Measurements from ENCODE around the gene SETD6. TPM values are rescaled to one million over a fixed set of nuclear protein-coding genes. Genes with fewer than 3 reads are reported as not detected.
A peak's percentile ranks its signal among the peaks of the same experiment; 100 is the strongest.

SETD6 gene
- total RNA-seq, 4 donors from 2014 or later = 12.9 to 46.0 (median 18.0) TPM

- no peaks in the 10 kb centered on the region for H3K9me3 ChIP-seq
- DNase-seq = no peak
- no peak overlapping the region for H3K4me3 ChIP-seq
- H3K27ac ChIP-seq = no peak overlapping the region
- intact Hi-C loops (cut with DNase I) = no loop called here
- no peaks in the 10 kb centered on the region for H3K36me3 ChIP-seq
- H3K27me3 ChIP-seq = peaks cover 0 to 32% (median 2%) of the 10 kb centered on the region in 4 donors
- 86 to 100% methylated on average over 1 to 2 of the region's 2 CpGs for WGBS, 2 donors
- peaks cover 12 to 25% (median 20%) of the 10 kb centered on the region in 3 donors for H3K4me1 ChIP-seq
- TF ChIP-seq CTCF (IDR thresholded peaks at IDR 0.05) (no peak), POLR2A (IDR thresholded peaks at IDR 0.05) (no peak)
Measured at GRCh38 chr16:58497468-58497867, 17.8 kb upstream of the SETD6 start.

- Histone ChIP-seq H3K27me3 (peaks cover 0 to 37% (median 2%) of the 10 kb centered on the region in 4 donors), H3K27ac (no peak overlapping the region), H3K4me1 (peaks cover 12 to 25% (median 20%) of the 10 kb centered on the region in 3 donors), H3K36me3 (no peaks in the 10 kb centered on the region), H3K4me3 (no peak overlapping the region), H3K9me3 (no peaks in the 10 kb centered on the region)
- TF ChIP-seq POLR2A (IDR thresholded peaks at IDR 0.05) (no peak), CTCF (IDR thresholded peaks at IDR 0.05) (no peak)
- DNase-seq = no peak
- WGBS, 2 donors = 63 to 66% methylated on average over 4 to 5 of the region's 5 CpGs
- intact Hi-C loops (cut with DNase I) = no loop called here
Measured at GRCh38 chr16:58497935-58498334, 17.4 kb upstream of the SETD6 start.

- intact Hi-C loops (cut with DNase I) = no loop called here
- TF ChIP-seq CTCF (IDR thresholded peaks at IDR 0.05) (no peak), POLR2A (IDR thresholded peaks at IDR 0.05) (no peak)
- Histone ChIP-seq H3K9me3 (no peaks in the 10 kb centered on the region), H3K27me3 (peaks cover 0 to 43% (median 2%) of the 10 kb centered on the region in 4 donors), H3K27ac (no peak overlapping the region), H3K4me1 (peaks cover 12 to 25% (median 20%) of the 10 kb centered on the region in 3 donors), H3K36me3 (peaks cover 0 to 3% (median 0%) of the 10 kb centered on the region in 3 donors), H3K4me3 (no peak overlapping the region)
- DNase-seq = no peak
- 69 to 75% methylated on average over 2 to 6 of the region's 9 CpGs for WGBS, 2 donors
Measured at GRCh38 chr16:58498341-58499091, 16.8 kb upstream of the SETD6 start.

- TF ChIP-seq CTCF (IDR thresholded peaks at IDR 0.05) (no peak), POLR2A (IDR thresholded peaks at IDR 0.05) (no peak)
- no peak for DNase-seq
- Histone ChIP-seq H3K36me3 (peaks cover 0 to 9% (median 1%) of the 10 kb centered on the region in 3 donors), H3K9me3 (no peaks in the 10 kb centered on the region), H3K27me3 (peaks cover 0 to 49% (median 2%) of the 10 kb centered on the region in 4 donors), H3K4me1 (peaks cover 12 to 25% (median 20%) of the 10 kb centered on the region in 3 donors), H3K4me3 (no peak overlapping the region), H3K27ac (no peak overlapping the region)
- intact Hi-C loops (cut with DNase I) = no loop called here
- 80% methylated on average over 1 of the region's 10 CpGs; no CpG with 5 or more reads in 1 of the 2 donors for WGBS, 2 donors
Measured at GRCh38 chr16:58499092-58499511, 16.2 kb upstream of the SETD6 start.

GRCh38 chr16:58499615-58500351 is 15.5 kb upstream of the SETD6 start, which contains the start of gene NDRG4:
TSS of gene NDRG4 (plus strand) at chr16:58500143. CDS start at chr16:58500249, 106 bp downstream.
- 28 to 44% methylated on average over 3 to 11 of the region's 24 CpGs for WGBS, 2 donors
- no peak for TF ChIP-seq POLR2A (IDR thresholded peaks at IDR 0.05)
- TF ChIP-seq CTCF (IDR thresholded peaks at IDR 0.05) = no peak
- no peak within 1 kb of the TSS for H3K27ac ChIP-seq
- peak within 1 kb of the TSS in 3 of 4 donors; percentile 16 to 58 (median 38) for H3K4me3 ChIP-seq
- no peak for DNase-seq
- H3K4me1 ChIP-seq = peaks cover 12 to 25% (median 20%) of the 10 kb centered on the region in 3 donors
- H3K36me3 ChIP-seq = peaks cover 0 to 14% (median 4%) of the 10 kb centered on the region in 3 donors
- peaks cover 0 to 52% (median 2%) of the 10 kb centered on the region in 4 donors for H3K27me3 ChIP-seq
- H3K9me3 ChIP-seq = no peaks in the 10 kb centered on the region
- intact Hi-C loops (cut with DNase I) = no loop called here

Measured in esophagus squamous epithelium (tissue), 5 donors.